ENCODE measurements around the gene TMEM235. TPM values are rescaled to one million over a fixed set of nuclear protein-coding genes. Genes with fewer than 3 reads are reported as not detected.

The TMEM235 gene
- not detected for polyA plus RNA-seq (2013, experiment 1 of 2; ENCODE audit: insufficient read length)
- not detected for polyA plus RNA-seq (2013, experiment 2 of 2; ENCODE audit: insufficient read length)

GRCh38 chr17:78230996-78231935 is at the start of gene TMEM235:
Gene TMEM235 (plus strand): TSS chr17:78231631. CDS start chr17:78232024, 393 bp downstream.
- DNase-seq = no peak

GRCh38 chr17:78182504-78182903 is 48.9 kb upstream of the TMEM235 start:
- DNase-seq = no peak

- no peak for DNase-seq
These were observed 47.5 kb upstream of the TMEM235 start for GRCh38 chr17:78183916-78184315.

DNA sequence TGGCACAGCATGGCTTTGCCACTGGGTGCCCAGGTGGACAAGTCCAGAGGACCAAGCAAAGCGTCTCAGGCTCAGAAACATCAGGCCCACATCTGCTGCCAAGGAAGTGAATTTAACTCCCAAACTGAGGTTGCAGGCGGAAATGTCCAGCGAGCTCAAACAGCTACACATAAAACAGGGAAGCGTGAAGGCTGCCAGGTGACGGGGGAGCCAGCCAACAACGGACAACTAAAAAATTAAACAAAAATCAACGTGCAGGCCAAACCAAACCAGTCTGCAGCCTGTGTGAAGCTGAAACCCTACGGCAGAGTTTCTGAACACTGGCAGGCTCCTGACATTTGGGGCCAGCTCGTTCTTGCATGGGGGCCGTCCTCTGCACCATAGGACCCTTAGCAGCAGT is 47.1 kb upstream of the TMEM235 start:
- DNase-seq = no peak

DNA sequence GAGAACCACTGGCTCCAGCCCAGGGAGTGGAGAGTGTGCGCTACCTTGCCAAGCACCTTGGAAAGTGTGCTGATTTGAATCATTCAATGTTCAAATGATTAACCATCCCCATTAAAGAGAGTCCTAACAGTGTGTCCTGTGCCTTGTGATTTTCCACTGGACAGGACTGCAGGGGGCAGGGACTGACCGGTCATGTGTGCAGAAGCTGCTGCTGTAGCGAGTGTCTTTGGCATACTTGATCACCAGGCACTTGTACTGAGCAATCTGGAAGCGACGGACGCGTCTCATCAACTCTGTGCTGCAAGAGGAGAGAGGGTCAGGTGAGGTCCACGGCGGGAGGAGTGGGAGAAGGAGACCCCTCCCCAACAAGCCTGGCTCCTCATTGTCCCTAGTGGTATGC is 46.6 kb upstream of the TMEM235 start:
- DNase-seq = no peak

- DNase-seq = peak; percentile 49
These were observed 45.3 kb upstream of the TMEM235 start for GRCh38 chr17:78185981-78186691.

DNA sequence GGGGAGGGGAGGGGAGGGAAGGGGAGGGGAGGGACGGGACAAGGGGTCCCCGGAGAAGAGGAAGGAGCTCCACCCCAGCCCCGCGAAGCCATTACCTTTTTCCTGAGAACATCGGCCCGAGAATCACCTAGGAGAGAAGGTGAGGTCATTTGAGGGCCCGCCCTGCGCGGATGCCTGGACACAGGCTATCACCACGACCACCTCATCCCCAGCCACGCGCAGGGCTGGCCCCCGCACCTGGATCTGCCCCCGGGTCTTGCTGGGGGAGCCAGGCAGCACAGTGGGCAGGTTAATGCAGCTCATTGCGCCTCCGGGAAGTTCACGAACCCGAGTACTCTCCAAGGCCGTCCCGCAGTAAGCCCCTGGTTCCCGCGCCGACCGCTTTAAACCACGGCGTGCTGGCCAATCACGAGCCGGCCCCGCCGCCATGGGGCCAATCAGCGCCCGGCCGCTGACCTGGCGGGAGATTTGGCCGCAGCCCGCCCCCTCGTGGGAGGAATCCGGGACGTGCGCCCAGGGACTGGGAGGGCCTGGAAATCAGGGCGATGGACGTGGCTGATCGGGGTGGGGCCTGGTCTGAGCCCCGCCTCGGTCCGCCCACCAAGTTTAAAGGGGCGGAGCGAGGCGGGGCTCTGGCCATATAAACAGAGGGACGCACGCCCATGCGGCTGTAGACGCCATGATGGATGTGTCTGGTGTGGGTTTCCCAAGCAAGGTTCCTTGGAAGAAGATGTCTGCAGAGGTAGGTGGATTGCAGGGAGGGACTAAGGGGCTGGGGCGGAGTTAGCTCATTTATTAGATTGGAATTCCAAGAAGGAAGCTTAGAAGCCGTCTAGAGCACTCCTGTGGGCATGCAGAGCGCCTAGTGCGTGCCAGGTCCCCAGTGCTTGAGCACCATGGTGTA is 44.5 kb upstream of the TMEM235 start, which contains the start of the genes AFMID and TK1:
TSS of gene AFMID (plus strand) at position 671 of the 904 bp plus-strand sequence. CDS start at position 680, 9 bp downstream.
TSS of gene TK1 (minus strand) at position 361 of the 904 bp plus-strand sequence. CDS start at position 303, 58 bp downstream.
- DNase-seq = peak; percentile 97

GRCh38 chr17:78196716-78197115 is 34.7 kb upstream of the TMEM235 start:
- no peak for DNase-seq

DNA sequence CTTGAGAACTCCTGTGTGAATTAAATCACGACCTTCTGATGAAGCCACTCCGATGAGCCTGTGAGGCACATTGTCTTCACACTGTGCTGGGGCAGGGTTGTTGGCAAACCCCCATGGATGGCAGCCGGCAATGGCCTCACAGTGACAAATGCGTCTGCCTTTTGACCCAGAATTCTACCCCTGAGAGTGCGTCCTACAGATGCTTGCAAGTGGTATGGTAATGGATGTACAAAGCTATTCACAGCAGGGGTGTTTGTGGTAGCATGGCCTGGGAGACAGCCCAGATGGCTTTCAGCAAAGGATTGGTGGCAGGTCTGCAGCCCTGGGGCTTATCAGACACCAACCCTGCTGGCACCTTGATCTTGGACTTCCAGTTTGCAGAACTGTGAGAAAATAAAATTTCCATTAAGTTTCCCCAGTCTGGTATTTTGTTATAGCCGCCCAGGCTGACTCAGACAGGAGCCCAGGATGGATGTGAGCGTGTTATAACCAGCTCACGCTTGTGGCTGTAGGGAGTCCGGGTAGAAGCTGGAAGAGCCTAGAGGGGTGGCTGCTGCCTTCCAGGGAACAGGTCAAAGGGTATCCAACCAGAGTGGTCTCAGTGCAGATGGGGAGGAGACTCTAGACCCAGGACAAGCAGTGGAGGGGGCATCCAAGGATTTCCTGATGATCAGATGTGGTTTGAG is 34.1 kb upstream of the TMEM235 start:
- peak; percentile 15 for DNase-seq

DNA sequence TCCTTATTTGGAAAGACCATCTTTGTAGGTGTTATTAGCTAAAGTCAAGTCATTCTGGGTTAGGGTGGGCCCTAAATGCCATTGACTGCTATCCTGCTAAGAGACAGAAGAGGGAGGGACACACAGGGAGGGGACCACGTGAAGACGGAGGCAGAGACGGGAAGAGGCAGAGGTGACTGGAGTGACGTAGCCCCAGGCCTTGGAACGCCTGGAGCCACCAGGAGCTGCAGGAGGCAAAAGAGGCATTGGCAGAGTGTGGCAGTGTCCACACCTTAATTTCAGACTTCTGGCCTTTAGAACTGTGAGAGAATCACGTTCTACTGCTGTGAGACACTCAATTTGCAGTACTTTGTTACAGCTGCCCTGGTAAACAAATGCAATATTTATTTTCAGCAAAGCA is 31.0 kb upstream of the TMEM235 start:
- no peak for DNase-seq

- no peak for DNase-seq
These were observed 28.8 kb upstream of the TMEM235 start for GRCh38 chr17:78202666-78203065.

DNA sequence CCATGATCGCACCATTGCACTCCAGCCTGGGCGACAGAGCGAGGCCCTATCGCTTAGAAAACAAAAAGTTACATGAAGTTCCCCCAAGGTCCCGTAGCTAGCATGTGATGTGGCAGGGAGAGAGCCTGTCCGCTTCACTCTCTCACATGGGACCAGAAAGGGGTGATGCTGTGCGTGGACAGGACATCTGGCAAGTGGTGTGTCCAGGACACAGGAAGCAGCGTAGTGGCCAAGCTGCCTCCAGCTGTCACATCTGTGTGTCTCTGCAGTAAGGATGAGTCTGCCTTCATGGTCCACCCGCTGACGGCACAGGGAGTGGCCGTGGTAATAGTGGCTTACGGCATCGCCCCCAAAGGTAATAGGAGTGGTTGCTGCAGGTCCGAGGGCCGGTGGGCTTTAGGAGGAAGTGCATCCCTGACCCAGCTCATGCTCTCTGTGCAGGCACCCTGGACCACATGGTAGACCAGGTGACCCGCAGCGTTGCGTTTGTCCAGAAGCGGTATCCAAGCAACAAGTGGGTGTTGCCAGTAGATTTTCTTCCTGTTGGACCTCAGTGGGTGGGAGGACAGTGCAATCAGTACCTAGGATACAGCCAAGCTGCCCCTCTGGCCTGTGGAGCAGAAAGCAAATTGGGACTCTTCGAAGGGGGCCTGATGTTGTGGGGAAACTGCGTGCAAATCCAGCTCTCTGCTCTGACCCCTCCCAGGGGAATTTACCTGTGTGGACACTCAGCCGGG is 26.9 kb upstream of the TMEM235 start:
- no peak for DNase-seq

- no peak for DNase-seq
These were observed 26.2 kb upstream of the TMEM235 start for GRCh38 chr17:78205124-78205775.

DNA sequence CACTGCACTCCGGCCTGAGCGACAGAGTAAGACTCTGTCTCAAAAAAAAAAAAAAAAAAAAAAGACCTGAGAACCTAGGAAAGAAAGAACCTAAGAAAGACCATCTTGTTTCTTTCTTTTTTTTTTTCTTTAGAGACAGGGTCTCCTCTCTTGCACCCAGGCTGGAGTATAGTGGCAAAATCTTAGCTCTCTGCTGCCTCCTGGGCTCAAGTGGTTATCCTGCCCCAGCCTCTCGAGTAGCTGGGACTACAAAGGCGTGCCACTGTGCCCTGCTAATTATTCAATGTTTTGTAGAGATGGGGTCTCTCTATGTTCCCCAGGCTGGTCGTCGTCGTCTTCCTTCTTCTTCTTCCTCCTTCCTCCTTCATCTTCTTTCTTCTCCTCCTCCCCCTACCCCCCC is 25.1 kb upstream of the TMEM235 start:
- DNase-seq = no peak

- no peak for DNase-seq
These were observed 22.9 kb upstream of the TMEM235 start for GRCh38 chr17:78208486-78208885.

DNA sequence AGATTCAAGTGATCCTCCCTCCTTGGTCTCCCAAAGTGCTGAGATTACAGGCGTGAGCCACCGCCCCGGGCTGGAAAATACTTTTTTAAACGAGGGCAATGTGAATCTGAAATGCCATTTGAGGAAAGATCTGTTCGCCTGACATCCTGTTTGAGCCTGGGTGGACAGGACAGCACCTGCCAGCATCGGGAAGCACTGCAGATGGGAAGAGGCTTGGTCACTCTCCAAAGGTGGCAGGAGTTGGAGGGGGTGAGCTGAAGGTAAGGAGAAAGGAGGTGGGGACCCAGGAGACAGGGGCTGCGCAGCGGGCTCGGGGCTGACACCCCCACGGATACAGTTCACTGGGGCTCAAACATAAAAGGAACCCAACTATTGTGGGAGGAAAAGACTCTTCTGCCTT is 21.3 kb upstream of the TMEM235 start:
- DNase-seq = no peak

DNA sequence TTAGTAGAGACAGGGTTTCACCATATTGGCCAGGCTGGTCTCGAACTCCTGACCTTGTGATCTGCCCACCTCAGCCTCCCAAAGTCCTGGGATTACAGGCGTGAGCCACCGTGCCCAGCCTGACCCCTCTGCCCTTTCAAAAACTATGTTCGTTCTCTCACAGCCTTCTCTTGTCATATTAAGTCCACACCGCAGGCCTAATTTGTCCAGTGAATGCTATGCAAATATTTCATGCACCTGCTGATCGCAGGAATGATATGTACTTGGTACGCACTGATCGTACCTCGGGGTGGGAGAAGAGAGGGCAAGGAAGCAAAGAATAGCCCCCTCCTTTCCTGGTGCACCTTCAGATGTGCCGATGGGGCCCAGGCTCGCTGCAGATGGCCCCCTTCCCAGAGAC is 20.4 kb upstream of the TMEM235 start:
- DNase-seq = no peak

GRCh38 chr17:78214016-78214705 is 17.3 kb upstream of the TMEM235 start, which contains the start of gene BIRC5:
Gene BIRC5 (plus strand): TSS chr17:78214253. CDS start chr17:78214317, 64 bp downstream.
- DNase-seq = peak; percentile 90

DNA sequence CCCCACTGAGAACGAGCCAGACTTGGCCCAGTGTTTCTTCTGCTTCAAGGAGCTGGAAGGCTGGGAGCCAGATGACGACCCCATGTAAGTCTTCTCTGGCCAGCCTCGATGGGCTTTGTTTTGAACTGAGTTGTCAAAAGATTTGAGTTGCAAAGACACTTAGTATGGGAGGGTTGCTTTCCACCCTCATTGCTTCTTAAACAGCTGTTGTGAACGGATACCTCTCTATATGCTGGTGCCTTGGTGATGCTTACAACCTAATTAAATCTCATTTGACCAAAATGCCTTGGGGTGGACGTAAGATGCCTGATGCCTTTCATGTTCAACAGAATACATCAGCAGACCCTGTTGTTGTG is 16.7 kb upstream of the TMEM235 start:
- no peak for DNase-seq
